ENCODE data around the gene ZNRF1. TPM values are rescaled to one million over a fixed set of nuclear protein-coding genes. Genes with fewer than 3 reads are reported as not detected.
A peak's percentile ranks its signal among the peaks of the same experiment; 100 is the strongest.
"Not testable (repeated sequence)": the region's sequence is repeated elsewhere in the genome, so short reads cannot be mapped to it uniquely, and the experiment has no call there.

Gene ZNRF1
- total and polyA plus RNA-seq, 8 donors: 8.8 to 40.1 (median 14.0) TPM

- WGBS, 5 donors: 60 to 92% (median 77%) methylated on average over 3 of the region's 3 CpGs
- TF ChIP-seq CTCF (IDR thresholded peaks at IDR 0.05) (no peak), POLR2AphosphoS5 (IDR thresholded peaks at IDR 0.05) (no peak), POLR2A (IDR thresholded peaks at IDR 0.05) (no peak)
- Histone ChIP-seq H3K36me3 (no peaks in the 10 kb centered on the region), H3K9me3 (no peaks in the 10 kb centered on the region), H3K27ac (peak overlapping the region in 1 of 5 donors; percentile 78), H3K4me1 (peaks cover 21 to 36% (median 28%) of the 10 kb centered on the region in 4 donors), H3K4me3 (no peak overlapping the region), H3K27me3 (no peaks in the 10 kb centered on the region)
- DNase-seq: no peak
- intact Hi-C loops (cut with DNase I; ENCODE audit: low total_unique reads): no loop called here
These were observed 11.6 kb downstream of the ZNRF1 start for GRCh38 chr16:75010427-75010826.

GRCh38 chr16:75011634-75012307 is 12.9 kb downstream of the ZNRF1 start:
- peak in 1 of 2 donors; percentile 71 for DNase-seq
- Histone ChIP-seq H3K27ac (peak overlapping the region; percentile 52 to 91 (median 78)), H3K36me3 (no peaks in the 10 kb centered on the region), H3K9me3 (no peaks in the 10 kb centered on the region), H3K4me3 (peak overlapping the region in 1 of 4 donors; percentile 23), H3K27me3 (no peaks in the 10 kb centered on the region), H3K4me1 (peaks cover 21 to 37% (median 31%) of the 10 kb centered on the region in 4 donors)
- WGBS, 5 donors: 12 to 32% (median 28%) methylated on average over 3 of the region's 3 CpGs
- intact Hi-C loops (cut with DNase I; ENCODE audit: low total_unique reads): no loop called here
- TF ChIP-seq POLR2AphosphoS5 (IDR thresholded peaks at IDR 0.05): peak in 2 of 3 donors; percentile 12 to 70
- no peak for TF ChIP-seq CTCF (IDR thresholded peaks at IDR 0.05)
- TF ChIP-seq EP300 (IDR thresholded peaks at IDR 0.05): no peak
- no peak for TF ChIP-seq POLR2A (IDR thresholded peaks at IDR 0.05)

GRCh38 chr16:75012380-75013081 is 13.7 kb downstream of the ZNRF1 start:
- 33 to 44% (median 41%) methylated on average over 8 of the region's 8 CpGs for WGBS, 5 donors
- H3K4me1 ChIP-seq: peaks cover 21 to 45% (median 37%) of the 10 kb centered on the region in 4 donors
- TF ChIP-seq POLR2AphosphoS5 (IDR thresholded peaks at IDR 0.05) (no peak), CTCF (IDR thresholded peaks at IDR 0.05) (no peak), EP300 (IDR thresholded peaks at IDR 0.05) (no peak), POLR2A (IDR thresholded peaks at IDR 0.05) (no peak)
- H3K36me3 ChIP-seq: no peaks in the 10 kb centered on the region
- DNase-seq: peak in 1 of 2 donors; percentile 35
- H3K9me3 ChIP-seq: no peaks in the 10 kb centered on the region
- H3K27ac ChIP-seq: peak overlapping the region; percentile 52 to 91 (median 78)
- intact Hi-C loops (cut with DNase I; ENCODE audit: low total_unique reads): no loop called here
- H3K27me3 ChIP-seq: no peaks in the 10 kb centered on the region
- H3K4me3 ChIP-seq: peak overlapping the region in 1 of 4 donors; percentile 23

GRCh38 chr16:75013123-75013522 is 14.3 kb downstream of the ZNRF1 start:
- intact Hi-C loops (cut with DNase I; ENCODE audit: low total_unique reads); H3K4me3 ChIP-seq; H3K27me3 ChIP-seq; DNase-seq; H3K36me3 ChIP-seq; H3K9me3 ChIP-seq: not testable (repeated sequence)
- Histone ChIP-seq H3K27ac (peak overlapping the region in 4 of 5 donors; percentile 52 to 91 (median 82)), H3K4me1 (peaks cover 21 to 50% (median 43%) of the 10 kb centered on the region in 4 donors)
- WGBS, 5 donors: 87 to 92% (median 91%) methylated on average over 6 of the region's 6 CpGs

All from stomach (tissue), 9 donors.